NCI-H1694 treated with DMSO at 0.1 percent for 48 hours (cell line): ENCODE data around the gene USH1C.

Experiments
- DNase-seq: peaks from one replicate; lab custom pipeline; 2025; lab: John Stamatoyannopoulos, UW

The USH1C gene

DNA sequence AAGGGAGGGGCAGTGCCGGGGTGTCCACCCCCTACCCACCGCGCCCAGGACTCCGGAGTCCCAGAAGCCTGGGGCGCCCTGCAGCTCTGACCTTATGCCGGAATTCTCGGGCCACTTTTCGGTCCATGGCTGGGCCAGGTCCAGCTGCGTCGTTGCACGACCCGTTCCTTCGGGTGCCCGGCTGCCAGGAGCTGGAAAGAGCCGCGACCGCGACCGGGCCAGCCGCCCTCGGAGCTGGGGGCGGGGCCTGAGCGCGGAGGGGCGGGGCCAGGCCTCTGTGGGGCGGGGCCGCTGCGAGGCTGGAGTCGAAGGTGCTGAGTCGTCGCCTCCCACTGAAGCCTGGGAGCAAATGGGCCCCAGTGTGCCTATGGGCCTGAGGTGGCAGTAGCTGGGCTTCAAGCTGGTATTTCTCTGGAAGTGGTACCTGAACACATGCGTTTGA, at the start of gene USH1C:
TSS of gene USH1C (minus strand) at position 236 of the 442 bp plus-strand sequence. CDS start at position 127, 109 bp downstream.
- DNase-seq = no peak

DNA sequence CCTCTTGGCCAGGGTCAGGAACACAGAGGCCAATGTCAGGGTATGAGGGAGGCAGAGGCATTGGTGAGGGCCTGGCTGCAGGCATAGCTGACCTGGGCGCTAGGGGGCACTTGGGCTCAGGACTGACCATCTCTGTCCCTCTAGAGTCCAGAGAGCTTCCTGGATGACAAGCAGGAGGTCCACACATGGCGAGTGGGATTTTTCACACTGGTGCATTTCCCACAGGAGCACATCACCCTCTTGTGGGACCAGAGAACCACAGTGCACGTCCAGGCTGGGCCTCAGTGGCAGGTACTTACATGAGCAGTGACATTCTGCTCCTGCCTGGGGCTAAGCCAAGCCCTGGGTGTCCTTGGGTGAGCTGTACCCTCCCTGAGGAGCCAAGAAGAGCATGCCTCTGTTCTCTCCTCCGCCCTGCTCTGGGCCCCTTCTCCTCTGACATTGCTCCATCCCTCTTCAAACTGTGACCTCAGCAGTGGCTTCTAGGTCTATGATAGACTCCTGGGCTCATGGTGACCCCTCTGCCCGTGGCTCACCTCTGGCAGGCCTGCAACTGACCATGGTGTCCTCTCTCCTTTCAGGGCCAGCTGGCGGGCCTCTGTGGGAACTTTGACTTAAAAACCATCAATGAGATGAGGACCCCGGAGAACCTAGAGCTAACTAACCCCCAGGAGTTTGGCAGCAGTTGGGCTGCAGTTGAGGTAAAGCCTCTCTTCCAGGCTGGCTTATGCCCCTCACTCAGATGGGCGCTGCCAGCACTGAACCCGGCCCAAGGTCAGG, 49.4 kb upstream of the USH1C start:
- DNase-seq = no peak

DNA sequence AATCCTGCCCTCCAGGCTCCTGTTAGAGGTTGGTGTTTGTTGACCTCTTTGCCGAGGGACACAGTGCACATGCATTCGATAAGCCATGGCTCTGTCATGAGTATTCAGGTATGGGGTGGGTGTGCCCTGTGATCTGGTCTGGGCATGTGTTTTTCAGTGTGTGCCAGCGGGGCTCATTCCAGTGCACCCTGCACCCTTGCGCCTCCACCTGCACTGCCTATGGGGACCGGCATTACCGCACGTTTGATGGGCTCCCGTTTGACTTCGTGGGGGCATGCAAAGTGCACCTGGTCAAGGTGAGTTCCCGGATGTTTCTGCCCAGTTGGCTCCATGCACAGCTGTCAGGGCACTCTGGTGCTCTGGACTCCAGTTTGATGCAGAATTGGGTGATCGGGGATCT, 47.1 kb upstream of the USH1C start:
- no peak for DNase-seq

DNA sequence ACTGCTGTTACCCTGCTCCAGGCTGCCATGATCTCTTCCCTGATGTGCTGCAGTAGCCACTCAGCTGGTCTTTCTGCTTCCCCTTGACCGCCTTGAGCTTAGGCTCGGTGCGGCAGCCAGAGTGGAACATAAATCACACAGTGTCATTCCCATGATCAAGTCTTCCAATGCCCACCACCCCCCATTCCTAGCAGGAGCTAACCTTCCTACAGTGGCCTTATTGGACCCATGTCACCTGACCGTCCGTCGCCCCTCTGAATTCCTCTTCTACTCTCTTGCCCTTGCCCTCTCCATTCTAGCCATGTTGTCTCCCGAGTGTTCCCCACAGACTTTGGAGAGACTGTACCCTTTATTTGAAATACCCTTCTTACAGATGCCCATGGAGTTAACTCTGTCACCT, 46.2 kb upstream of the USH1C start:
- no peak for DNase-seq

DNA sequence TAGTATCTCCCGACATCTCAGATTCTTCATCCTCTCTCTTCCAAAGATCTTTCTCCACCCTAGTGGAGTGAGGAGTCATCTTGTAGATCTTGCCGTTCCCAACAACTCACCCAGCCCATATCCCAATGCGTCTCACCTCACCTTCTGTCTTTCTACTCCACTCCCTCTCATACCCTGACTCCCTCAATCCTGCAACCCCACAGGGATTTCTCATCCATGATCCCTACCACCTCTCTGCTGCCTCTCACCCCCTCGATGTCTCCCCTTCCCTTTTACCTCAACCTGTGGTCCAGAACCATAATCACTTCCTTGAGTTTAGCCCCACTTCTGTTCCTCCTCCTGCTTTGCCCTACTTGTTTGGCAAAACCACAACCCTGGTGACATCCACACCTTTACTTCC, 44.5 kb upstream of the USH1C start:
- no peak for DNase-seq

DNA sequence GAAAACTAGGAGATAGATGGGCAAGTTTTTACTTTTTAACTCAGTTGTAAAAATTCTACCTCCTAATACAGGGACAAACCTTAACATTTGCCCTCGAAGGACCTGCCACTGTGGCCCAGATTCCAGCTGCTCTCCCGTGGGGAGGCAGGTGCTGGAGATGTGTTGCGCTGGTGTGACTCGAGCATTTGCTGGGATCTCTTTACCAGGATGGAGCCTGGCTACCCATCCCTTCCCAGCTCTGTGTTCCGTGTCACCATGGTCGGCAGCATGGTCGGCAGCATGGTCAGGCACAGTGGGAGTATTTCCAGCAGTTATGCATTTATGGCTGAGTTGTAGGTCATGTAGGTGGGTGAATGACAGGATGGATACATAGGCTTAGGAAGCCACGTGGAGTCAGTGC, 44.0 kb upstream of the USH1C start:
- DNase-seq = no peak

DNA sequence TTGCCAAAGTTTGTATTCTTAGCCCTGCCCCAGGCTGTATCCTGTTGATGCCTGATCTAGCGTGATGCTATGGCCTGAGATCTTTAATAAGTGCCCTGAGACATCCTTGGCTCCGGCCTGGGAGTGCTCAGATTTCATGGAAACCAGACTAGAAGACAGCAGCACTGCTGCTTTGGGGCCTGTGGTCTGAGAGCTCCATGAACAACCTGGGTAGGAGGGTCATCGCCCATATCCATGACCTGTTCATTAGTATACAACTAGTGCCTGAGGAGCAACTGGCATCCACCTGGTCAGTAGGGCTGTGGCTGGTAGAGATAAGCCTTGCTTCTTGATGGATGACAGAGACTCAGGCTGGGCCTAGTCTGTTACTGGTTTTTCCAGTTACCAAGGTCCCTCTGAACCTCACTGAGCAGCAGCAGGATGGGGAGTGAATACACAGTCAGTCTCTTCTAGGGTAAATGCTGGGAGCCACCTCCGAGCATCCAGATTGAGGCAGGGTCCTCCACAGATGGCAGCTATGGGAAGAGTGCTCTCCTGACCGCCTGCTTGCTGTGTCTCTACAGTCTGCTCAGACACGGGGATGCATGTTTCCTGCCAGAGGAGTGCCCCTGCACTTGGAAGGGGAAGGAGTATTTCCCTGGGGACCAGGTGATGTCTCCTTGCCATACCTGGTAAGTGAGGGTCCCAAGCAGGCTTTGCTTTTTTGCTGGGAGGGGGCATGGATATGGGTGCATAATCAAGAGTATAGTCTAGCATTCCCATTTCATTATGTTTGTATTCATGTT, 41.9 kb upstream of the USH1C start:
- DNase-seq = no peak

DNA sequence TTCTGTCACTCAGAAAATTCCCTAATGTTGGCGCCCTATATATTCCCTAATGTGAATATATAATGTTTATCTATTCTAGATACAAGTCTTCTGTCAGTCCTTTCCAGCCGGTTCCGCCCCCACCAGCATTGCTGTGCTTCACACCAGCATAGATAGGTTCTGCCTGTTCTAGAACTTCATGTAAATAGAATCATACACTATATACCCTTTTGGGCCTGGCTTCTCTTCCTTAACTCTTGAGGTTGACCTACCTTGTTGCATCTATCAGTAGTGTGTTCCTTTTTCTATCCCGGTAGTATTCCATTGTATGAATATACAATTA, 37.5 kb upstream of the USH1C start:
- no peak for DNase-seq

DNA sequence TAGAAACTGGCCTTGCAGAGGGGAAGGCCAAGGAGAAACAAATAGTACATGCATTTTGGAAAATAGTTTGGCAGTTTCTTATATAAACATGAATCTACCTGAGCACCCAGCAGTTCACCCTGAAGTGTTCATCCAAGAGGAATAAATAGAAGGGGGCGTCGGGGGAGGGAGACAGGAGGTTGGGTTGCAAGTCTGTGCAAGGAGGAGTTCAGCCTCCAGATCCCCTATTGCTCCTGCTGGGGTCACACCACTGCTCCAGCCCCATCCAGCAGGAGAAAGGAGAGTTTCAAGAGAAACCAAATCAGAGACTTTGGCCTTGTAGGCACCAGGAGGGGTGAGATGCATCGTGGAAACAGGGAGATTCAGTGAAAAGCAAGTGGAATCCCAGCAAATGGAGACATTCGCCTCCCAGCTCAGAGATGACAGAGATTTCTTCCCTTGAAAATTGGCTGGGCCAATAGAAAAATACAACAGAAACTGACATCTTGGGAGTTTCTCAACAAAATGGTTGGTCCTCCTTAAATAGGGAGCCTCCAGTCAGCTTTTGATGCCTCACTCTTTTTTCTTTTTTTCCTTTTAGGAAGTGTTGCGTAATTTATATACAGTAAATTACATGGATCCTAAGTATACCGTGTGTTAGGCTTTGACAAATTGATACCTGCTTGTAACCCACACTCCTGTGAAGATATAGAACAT, 37.0 kb upstream of the USH1C start:
- DNase-seq = no peak

DNA sequence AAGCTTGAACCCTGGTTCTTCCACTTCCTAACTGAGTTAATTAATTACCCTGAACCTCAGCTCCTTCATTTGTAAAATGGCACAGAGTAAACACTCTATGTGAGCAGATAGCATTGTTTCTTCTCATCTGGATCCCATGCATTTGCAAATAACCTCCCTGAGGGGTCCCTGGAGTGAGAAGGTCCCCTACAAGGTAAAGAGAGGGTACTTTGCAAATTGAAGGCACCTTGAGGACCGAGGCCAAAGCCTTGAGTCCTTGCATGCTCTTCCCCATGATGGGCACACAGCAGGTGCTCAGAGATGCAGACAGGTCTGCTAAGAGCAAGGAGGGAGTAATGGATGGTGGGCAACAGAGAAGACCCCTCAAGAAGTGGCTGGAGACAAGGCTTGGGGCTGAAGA, 36.1 kb upstream of the USH1C start:
- DNase-seq = no peak

DNA sequence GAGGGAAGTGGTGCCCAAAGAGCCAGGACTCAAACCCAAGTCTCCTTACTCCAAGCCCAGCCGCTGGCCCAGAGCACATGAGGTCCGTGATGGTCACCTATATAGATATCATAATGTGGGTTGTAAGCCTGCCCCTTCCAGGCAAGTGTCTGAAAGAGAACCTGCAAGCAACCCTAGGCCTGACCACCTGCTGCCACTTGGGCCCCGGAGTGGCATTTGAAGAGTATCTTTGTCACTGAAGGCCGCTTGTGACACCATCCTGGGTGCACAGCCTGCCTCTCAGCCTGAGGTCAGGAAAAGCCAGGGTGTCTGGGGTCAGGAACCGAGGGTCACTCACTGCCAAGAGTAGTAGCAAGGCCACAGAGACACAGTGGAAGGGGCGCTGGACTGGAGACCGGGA, 35.2 kb upstream of the USH1C start:
- no peak for DNase-seq

DNA sequence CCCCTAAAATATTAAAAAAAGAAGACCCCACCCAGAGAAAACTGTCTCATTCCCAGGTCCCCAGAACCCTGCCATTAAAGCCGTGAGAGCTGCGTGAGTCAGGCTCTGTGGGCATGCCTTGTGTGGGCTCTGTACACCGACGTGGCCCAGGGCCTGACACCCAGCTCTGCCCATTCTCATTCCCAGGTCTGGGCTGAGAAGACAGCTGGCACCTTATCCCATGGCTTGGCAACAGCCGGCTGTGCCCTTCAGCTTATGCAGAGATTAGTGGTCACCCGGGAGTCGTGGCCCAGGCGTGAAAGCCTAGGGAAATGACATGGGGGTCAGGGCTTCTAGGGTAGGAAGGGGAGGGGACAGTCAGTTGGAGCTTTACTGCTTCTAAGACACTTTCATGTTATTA, 34.7 kb upstream of the USH1C start:
- DNase-seq = no peak

DNA sequence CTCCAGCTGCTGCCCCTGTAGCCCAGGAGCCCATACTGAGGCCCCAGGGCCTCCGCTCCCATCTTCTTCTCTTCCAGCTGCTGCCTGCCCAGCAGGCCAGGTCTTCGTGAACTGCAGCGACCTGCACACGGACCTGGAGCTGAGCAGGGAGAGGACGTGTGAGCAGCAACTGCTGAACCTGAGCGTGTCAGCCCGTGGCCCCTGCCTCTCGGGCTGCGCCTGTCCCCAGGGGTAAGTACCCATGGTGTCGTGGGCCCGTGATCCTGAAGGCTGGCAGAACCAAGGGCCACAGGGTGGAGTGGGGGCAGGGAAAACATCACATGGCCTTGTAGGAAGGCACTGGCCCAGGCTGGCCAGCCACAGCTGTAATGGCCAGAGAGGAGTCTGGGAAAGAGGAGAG, 34.1 kb upstream of the USH1C start:
- DNase-seq = no peak

DNA sequence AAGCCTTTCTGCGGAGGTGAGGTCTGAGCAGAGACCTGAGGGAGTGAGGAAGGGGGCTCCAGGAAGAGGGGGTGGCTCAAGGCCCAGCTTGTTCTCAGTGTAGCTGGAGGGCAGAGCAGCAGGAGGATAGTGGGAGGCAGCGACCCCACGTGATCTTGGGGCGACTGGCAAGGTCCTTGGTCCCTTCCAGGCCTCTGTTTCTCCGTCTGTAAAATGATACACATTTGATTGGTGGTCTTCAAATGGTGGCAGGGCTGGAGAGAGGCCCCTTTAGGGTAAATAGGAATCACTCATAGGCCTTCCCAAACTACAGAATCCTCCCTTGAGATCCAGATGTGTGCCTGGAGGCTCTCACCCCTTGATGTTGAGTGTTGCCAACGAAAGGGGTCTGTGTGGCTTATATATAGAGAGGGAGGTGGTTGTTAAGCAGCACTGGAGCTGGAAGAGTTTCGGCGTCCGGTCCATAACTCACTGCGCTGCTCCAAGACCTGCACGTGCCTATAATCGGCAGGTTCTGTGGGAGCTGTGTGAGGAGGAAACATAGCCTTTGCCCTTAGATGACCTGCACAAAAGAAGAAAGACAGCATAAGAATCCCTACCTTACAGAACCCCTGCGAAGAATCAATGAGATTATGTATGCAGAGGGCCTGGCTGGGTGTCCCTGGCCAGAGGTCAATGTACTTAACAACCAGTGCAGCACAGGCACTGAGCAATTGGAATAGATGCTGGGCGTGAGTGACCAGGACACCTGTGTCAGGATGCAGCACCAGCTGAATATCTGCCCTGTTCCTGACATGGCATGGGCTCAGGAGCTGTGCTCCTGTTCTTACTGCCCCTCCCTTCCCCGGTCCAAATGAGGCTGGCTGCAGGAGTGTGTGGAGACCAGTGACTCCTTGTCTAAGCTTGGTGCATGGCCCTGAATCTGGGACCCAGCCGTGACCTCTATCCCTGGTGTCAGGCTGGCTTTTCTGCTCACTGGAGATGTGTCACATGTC, 31.5 kb upstream of the USH1C start:
- DNase-seq = no peak

DNA sequence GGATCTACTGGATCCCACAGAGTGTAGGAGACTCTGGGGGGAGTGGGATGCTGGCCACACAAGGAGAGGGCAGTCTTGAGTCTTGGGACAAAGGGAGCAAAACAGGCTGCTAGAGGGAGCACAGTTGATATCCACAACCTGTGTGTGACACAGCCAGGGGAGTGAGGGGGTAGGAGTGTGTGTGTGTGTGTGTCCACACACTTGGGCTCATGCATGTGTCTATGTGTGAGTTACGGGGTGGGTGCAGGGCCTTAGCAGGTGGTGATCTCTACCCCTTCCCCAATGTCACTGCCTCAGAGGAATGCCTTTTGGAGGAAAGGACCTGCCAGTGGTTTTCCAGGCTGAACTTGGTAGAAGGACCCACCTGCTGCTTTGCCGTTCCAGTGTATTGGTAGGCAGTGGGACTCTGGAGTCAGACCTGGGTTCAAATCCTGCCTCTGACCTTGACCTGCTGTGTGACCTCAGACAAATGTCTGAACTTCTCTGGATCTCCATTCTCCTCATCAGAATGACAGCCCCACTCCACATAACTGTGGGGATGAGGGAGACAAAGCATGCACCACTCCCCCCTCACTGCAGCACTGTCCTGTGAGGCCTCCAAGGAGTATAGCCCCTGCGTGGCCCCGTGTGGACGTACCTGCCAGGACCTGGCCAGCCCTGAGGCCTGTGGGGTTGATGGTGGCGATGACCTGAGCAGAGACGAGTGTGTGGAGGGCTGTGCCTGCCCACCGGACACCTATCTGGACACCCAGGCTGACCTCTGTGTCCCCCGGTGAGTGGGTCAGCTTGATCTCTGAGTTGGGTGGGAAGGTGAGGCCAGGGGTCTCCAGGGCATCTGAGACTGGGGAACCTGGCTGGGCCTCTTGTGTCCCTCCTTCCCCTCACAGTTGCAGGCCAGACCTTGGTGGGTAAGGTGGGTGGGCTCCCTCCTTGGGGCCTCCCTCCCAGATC, 30.2 kb upstream of the USH1C start:
- no peak for DNase-seq

DNA sequence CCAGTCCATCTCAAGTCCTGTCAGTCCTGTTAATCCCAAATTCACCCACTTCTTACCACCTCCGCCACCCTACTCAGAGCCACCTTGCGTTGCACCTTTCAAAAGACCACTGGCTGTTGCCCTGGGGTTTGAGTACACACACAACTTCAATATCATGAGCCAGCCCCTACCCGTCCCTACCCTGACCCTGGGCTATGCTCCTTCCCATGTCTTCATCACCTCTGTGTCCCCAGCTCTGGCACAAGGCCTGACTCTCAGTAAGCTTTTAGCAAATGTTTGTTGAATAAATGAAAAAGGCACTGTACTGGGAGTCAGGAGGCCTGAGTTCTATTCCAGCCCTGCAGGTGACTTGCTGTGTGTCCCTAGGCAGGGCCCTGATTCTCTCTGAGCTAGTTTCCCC, 29.3 kb upstream of the USH1C start:
- DNase-seq = no peak

DNA sequence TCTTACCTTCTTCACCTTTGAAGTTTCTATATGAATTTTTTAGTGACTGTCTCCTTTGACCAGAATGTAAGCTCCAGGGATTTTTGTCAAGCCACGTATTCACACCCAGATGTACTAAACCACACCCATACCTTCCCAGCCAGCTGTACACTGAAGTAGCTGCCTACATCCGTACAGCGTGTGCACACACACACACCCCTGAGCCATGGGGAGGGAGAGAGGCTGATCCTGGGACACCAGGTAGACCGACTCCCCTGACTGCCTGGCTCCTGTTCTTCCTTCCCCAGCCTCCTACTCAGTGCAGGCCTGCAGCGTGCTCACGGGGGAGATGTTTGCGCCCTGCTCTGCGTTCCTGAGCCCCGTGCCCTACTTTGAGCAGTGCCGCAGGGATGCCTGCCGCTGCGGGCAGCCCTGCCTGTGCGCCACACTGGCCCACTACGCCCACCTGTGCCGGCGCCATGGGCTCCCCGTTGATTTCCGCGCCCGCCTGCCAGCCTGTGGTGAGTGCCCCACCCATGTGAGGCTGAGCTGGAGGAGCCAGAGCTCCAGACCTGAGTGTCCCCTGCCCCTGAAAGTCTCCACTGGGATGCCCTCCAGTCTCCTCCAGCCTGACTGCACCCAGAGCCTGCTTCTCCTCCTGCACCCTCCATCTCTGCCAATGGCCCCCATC, 28.7 kb upstream of the USH1C start:
- DNase-seq = no peak

DNA sequence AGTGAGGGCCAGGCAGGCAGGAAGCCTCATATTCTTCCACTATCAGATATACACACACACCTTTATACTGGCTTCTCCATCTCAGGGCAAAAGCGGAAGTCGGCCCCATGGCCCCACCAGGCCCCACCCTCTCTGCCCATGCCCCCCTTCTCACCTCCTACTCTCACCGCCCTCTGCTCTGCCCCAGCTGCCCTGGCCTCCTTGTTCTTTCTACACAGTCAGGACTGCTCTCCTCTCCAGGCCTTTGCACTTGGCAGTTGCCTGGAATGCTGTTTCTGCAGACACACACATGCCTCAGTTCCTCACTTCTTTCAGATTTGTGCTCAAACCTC, 28.1 kb upstream of the USH1C start:
- DNase-seq = no peak

DNA sequence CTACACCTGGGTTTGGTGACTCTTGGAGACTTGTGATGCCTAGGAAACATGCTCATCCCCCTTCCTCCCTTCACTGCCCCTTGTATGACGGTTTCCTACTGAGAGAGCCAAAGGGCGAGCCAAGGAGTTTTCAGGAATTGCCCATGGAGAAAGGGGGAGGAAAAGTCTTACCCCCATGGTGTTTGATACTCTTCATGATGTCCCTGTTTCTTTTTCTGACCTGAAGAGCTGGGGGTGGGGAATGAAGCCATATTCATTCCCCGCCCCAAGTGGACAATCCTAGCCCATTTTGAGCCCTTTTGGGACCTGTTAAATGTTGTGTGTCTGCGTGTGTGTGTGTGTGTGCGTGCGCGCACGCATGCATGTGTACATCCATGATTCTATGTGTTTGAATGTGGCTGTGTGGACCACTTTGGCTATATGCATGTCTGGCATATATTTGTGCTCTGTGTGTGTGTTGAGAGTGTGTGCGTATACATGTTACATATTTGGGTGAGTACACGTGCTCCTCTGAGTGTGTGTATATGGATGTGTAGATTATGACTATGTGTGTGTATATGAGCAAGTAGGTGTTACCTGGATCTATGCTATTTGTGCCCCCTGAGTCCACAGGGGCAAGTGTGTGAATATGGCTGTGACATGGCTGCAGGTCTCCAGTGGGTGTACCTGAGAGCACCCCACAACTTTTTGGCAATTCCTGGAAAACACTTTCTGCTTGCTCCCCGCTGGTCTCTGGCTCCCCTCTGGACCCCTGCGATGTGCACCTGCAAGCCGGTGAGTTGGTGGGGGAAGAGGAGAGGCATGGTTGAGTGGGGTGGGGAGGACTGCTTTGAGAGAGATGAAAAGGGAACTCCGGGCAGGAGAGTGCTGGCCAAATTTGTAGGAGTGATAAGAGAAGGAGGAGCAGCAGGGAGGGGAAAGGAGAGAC, 27.5 kb upstream of the USH1C start:
- DNase-seq = no peak
